ENCODE data around the gene KLHL26.

KLHL26 gene

DNA sequence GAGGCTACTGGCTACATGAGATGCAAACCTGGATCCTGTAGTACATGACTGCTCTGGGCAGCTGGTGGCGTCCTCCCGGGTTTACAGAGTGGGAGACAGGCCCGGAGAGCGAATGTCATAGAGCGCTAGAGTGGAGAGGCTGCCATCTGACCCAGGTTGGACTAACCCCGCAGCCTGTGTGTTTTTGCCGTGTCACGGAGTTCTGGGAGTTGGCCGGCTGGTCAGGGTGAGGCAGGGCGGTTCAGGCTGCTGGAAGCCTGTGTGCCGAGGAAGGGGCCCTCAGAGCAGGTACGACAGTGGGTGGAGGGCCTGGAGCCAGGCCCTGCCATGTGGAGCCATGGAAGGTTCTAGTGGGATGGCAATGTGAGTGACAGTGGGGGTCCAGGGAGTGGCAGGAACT is 59.2 kb downstream of the KLHL26 start:
- DNase-seq: no peak

- DNase-seq: no peak
Observed at GRCh38 chr19:18697680-18698079, 60.9 kb downstream of the KLHL26 start.

- no peak for DNase-seq
Observed at GRCh38 chr19:18698321-18699167, 61.7 kb downstream of the KLHL26 start.

DNA sequence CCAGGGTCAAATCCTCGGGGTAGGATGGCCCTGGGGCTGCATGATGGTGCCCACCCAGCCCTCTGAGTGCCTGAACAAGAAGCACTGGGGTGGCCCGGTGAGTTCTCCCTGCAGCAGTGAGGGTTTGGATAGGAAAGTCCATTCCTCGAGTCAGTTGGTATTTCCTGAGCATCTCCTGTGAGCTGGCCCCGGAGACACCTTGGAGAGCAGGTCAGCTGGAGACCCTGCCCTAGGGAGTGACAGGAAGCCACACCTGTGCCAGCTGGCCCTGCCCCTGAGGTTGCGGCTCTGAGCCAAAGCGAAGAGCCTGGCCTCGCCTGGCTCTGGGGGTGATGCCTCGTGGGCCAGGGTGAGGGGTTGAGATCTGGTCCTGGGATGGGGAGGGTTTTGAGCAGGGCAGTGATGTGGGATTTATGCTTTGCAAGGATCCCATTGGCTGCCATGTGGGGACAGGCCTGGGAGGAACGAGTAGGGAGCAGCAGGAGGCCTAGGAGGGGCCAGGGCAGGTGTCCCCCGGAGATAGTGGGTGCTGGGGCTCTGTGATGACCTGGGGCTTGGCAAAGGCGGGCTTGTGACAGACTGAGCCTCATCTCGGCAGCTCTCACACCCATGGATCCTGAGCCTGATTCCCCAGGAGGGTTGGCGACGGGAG is 62.7 kb downstream of the KLHL26 start:
- DNase-seq: no peak

DNA sequence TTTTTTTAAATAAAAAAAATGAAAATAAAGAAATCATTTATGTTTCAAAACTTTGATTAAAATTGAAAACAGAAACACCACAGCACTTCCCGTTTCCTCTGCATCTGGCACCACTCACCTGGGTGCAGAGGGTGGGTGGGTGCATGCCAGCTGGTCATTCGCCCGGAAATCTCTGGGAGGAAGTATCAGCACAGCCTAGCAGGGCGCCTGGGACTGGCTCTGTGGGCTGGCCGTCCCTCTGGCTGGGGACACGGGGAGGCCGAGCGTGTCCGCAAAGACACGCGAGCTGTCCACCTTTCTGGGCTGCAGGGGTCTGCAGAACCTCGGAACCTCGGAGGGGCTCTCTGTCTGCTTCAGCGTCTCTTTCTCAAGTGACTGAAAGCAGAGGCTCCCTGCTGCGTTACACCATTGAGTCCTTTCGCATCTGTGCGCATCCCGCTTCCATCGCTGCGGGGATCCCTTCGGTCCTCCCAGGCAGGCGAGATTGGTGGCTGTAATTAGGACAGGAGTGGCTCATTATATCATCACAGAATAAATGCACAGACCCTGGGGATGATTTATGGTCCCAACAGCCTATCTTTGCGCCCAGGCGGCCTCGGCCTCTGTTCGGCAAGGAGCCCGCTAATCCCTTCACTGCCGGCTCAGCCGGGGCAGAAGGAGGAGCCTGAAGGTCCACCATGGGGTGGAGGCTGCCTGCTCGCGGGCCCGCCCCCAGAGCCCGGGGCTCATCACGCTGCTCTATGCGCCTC is 63.8 kb downstream of the KLHL26 start:
- DNase-seq: peak; percentile 45 to 71 (median 61)

- no peak for DNase-seq
Observed at GRCh38 chr19:18701250-18701608, 64.4 kb downstream of the KLHL26 start.

DNA sequence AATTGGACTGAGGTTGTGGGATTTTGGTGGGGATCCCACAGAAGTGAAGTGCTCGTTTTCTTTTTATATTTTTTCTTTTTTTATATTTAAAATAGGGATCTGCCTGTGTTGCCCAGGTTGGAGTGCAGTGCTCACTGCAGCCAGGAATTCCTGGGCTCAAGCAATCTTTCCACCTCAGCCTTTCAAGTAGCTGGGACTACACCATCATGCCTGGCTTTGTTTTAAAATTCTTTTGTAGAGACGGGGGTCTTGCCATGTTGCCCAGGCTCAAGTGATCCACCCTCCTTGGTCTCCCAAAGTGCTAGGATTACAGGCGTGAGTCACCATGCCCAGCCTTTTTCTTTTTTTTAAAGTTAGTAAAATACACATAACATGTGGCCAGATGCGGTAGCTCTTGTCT is 67.2 kb downstream of the KLHL26 start:
- DNase-seq: no peak

DNA sequence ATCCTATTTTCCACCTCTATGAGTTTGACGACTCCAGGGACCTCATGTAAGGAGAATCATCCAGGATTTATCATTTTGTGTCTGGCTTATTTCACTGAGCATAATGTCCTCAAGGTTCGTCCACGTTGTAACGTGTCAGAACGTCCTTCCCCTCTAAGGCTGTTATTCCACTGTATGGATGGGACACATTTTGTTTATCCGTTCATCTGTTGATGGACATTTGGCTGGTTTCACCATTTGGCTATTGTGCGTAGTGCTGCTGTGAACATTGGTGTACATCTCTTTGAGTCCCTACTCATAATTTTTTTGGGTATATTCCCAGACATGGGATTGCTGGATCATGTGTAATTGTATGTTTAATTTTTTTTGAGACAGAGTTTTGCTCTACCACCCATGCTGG is 68.1 kb downstream of the KLHL26 start:
- DNase-seq: no peak

DNA sequence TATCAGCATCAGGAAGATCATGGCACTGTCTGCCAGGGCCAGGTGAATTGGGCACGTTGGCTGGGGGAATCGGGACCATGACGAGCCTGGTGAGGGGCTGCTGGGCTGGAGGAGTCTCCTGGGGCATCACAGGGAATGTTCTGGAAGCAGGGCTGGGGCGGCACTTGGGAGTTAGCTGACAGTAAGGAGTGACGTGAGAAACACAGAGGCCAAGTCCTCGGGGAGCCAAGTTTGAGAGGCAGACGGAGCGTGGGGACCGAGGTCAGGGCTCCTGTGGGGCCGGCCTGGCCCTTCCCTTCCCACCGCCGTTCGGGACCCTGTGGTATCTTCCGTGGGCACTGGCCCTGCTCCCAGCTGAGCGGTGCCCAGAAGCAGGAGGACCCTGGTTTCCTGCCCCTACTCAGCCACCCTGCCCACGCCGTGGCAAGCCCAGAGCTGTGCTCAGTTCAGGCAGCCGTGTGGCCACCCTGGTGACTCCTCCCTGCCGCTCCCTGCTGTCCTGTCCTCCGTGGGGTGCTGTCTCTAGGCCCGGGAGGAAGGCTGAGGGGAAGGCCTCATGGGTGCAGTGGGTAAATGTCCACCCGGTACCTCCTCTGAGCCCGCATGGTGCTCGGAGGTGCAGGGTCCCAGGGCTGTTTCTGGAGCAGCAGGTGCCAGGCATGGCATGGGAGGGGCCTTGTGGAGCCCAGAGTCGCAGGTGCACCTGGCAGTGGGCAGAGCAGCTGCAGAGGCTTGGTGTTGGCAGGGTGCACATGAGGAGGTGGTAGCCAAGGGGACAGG is 71.8 kb downstream of the KLHL26 start:
- no peak for DNase-seq

GRCh38 chr19:18709546-18709945 is 72.7 kb downstream of the KLHL26 start:
- DNase-seq: no peak

DNA sequence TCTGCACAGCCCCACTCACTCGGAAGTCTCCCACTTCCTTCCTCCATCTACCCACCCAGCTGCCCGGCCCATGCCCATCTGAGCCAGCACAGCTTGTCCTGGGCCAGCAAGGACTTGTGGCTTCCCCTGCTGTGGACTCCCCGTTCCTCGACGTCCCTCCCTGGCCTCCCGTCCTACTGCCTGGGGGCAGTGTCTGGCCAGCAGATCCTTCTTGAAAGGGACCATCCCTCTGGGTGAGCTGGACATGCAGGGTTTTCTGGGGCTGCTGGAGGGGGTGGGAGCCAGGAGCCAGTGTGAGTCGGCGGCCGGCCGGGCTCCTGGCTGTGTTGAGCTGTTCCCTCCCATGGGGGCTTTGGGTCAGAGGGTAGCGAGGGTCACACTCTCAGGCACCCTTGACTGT is 73.4 kb downstream of the KLHL26 start:
- DNase-seq: no peak

GRCh38 chr19:18710996-18711751 is 74.3 kb downstream of the KLHL26 start:
- no peak for DNase-seq

DNA sequence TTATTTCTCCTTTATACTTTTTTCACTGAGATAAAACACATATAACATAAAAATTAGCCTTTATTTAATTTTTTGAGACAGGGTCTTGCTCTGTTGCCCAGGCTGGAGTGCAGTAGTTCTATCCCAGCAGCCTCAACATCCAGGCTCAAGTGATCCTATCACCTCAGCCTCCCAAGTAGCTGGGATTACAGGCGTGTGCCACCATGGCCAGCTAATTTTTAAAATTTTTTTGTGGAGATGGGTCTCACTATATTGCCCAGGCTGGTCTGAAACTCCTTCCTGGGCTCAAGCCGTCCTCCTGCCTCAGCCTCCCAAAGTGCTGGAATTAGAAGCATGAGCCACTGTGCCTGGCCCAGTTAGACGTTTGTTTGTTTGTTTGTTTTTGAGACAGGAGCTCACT is 75.1 kb downstream of the KLHL26 start:
- DNase-seq: no peak

- DNase-seq: no peak
Observed at GRCh38 chr19:18712981-18713380, 76.2 kb downstream of the KLHL26 start.

GRCh38 chr19:18713550-18714117 is 76.8 kb downstream of the KLHL26 start:
- no peak for DNase-seq

- DNase-seq: no peak
Observed at GRCh38 chr19:18715416-18715815, 78.6 kb downstream of the KLHL26 start.

GRCh38 chr19:18716857-18717256 is 80.0 kb downstream of the KLHL26 start:
- no peak for DNase-seq

GRCh38 chr19:18717601-18718000 is 80.8 kb downstream of the KLHL26 start:
- no peak for DNase-seq

DNA sequence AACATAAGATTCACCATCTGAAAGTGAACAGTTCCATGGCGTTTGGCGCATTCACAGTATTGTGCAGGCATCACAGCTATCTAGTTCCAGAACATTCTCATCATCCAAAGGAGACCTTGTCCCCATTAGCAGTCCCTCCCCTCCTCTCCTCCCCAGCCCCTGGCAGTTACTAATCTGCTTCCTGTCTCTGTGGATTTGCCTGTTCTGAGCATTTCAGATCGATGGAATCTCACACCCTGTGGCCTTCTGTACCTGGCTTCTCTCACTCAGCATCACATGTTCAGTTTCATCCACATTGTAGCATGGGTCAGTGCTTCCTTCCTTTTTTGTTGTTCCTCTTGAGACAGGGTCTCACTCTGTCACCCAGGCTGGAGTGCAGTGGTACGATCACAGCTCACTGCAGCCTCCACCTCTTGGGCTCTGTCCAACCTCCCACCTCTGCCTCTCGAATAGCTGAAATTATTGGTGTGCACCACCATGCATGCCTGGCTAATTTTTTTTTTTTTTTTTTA is 81.2 kb downstream of the KLHL26 start:
- DNase-seq: no peak

DNA sequence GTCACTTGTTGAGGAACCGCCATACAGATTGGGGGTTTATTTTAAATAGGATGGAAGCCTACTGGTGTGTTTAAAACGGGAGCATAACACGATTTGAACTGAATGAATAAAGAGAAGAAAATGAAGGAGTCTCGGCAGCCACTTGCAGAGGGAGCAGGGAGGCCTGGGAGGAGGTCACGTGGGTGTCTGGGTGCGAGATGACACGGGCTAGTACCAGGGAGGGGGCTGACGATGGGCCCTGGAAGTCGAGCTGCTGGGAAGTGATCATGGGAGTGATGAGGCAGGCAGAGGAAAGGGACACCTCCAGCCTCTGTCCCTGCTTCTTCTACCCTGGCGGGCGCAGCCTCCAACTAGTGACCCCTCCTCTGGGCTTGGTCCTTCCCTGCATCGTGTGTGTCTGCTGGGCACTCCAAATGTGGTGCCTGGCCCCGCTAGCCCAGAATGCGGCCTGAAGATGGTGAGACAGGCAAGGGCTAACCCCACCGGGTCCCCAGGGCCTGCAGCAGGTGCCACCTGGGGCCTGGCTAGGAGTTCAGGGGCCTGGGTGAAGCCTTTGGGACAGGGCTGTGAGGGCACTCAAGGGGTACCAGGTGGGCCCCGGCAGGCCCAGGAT is 82.1 kb downstream of the KLHL26 start:
- DNase-seq: no peak

DNA sequence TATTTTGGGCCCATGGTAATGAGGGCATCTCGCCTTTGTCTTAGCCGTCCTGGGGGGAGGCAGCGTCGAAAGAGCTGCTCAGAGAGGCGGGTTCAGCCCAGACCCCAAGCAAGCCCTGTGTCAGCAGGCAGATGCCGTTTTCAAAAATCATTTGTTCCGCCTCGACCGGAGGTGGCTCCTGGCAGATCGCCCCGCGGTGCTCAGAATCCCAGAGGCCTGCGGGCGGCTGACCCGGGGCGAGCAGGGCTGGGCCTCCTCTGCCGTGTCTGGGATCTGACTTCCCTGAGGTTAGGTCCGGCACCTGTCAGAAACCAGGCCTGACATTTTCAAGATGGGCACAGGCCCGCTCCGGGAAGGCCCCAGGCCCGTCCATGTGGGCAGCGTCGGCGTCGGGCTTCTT is 82.7 kb downstream of the KLHL26 start:
- DNase-seq: no peak
